ENCODE measurements around the gene YAE1.
"Not testable (repeated sequence)": the region's sequence is repeated elsewhere in the genome, so short reads cannot be mapped to it uniquely, and the experiment has no call there.

The YAE1 gene, protein sequence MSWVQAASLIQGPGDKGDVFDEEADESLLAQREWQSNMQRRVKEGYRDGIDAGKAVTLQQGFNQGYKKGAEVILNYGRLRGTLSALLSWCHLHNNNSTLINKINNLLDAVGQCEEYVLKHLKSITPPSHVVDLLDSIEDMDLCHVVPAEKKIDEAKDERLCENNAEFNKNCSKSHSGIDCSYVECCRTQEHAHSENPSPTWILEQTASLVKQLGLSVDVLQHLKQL

DNA sequence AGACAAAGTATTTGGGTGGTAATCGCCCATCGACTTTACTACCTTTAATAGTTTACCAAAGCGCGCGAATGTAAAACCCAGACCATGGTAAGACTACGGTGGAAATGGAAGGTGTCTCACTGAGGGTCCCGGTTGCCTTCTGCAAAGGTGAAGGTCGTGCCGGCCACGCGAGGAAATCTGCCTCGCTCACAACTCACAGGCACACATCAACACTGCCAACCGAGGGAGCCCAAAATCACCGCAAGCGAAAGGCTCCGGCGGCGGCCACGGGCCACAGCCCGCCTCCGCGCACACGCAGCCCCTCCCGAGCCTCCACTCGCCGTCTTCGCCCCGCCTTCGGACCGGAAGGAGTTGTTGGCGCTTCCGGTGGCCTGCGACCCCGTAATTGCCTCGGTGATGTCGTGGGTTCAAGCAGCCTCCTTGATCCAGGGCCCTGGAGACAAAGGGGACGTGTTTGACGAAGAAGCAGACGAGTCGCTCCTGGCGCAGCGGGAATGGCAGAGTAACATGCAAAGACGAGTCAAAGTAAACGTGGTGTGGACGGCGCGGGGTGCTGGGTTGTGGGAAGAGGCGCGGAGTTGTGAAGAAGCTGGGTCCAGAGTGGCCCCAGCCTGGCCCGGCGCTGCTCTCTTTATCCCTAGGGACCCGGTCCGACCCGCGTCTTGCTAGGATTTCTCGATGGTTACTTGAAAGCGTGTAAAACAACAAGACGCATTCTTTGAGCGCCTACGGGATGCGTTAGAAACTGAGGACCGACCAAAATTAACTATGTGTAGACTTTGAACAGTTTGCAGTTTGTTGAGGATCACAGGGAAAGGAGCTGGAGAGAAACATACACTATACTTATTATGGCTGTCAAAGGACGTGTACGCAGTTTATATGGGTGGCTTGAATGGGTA lies at the start of gene YAE1:
Gene YAE1 (plus strand): TSS at position 382 of the 899 bp plus-strand sequence. CDS start 15 bp downstream, at position 397.
- DNase-seq: peak; percentile 11 to 90 (median 76)

DNA sequence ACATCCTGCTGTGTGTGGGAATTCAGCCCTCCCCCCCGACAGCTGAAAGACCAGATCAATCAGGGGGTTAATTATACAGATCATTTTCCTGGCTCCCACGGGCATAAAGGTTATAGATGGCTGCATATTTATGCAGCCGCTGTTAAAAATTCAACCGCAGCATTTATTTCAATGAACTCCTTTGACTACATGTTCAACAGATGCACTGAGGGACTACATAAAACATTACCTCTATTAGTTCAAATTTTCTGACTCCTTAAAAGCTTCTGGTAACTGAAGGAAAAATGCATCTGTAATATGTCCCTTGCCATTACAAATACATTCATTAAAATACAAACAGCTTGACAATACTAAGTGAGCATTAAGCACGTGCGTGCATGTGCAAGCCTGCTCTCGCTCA lies 49.7 kb upstream of the YAE1 start:
- DNase-seq: no peak

DNA sequence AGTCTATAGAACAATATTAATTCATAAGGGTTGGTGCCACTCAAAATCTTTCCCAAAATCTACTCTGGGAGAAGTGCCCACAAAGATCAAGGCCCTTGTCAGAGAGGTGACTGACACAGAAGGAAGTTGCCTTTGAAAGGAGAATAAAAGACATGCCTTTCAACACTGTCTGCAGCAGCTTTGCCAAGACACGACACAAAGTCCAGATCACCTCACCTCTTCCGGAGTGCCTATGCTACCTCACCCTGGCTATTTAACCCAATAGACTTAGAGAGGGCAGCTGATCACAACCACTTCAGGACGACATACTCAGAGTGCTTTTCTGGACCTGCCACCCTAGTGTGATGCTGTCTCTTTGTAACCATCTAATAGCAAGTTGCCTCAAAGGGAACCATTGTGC lies 49.0 kb upstream of the YAE1 start:
- DNase-seq: no peak

DNA sequence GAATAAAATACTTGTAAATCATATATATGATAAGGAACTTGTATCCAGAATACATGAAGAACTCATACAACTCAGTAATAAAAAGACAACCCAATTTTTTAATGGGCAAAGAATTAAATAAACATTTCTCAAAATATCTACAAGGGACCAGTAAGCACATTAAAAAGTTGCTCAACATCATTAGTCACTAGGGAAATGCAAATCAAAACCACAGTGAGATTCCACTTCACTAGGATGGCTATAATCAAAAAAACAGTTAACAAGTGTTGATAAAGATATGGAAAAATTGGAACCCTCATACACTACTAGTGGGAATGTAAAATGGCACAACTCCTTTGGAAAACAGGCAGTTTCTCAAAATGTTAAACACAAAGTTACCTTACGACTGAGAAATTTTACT lies 40.3 kb upstream of the YAE1 start:
- no peak for DNase-seq

DNA sequence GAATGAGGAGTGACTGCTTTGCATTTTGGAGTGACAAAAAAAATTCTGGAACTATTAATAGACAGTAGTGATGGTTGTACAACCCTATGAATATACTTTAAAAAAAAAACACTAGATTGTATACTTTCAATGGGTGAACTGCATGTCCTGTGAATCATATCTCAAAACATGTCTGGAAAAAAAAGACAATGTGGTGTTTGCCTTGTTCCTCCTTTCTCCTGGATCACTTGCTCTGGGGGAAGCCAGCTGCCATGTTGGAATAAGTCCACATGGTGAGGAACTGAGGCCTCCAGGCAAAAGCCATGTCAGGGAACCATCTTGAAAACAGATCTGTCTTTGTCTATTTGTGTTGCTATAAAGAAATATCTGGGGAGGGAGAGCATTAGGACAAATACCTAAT lies 39.5 kb upstream of the YAE1 start:
- DNase-seq: no peak

DNA sequence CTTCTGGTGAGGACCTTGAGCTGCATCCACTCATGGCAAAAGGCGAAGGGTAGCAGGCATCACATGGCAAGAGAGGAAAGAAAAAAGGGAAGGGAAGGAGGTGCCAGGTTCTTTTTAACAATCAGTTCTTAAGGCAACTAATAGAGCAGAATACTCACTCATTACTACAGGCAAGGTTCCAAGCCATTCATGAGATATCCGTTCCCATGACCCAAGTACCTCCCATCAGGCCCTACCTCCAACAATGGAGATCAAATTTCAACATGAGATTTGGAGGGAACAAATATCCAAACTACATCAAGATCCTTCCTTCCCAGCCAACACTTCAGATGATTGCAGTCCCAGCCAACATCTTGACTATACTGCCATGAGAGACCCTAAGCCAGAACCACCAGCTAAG lies 38.9 kb upstream of the YAE1 start:
- no peak for DNase-seq

DNA sequence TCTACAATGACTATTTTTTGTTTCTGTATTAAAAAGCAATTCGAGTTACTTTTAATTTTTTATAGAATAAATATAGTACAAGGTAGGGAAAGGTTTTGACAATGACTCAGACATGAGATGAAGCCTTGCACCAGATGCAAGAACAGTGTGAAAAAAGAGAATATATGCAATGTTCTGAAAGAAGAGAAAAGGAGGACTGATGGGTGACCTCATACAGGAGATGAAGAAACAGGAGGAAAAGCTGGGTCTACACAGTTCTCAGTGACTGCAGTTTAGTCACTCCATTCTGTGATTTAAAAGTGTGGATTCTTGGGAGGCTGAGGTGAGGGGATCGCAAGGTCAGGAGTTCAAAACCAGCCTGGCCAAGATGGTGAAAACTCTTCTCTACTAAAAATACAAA lies 38.3 kb upstream of the YAE1 start:
- DNase-seq: no peak

DNA sequence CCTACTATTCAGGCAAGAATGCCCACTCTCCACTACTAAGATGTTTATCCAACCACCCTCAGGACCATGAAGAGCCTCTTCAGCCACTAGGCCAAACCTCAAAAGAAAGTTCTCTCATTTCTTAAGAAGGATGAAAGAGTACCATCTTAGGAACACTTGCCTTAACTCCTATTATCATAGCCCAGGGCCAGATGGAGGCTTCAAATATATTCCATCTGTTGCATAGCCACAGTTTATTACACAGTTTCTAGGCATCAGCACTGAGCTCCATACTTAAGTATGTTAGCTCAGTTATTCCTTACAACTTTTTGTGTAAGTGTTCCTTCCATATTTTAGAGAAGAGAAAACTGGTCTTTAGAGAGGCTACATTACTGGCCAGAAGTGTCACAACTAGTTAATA lies 37.4 kb upstream of the YAE1 start:
- DNase-seq: no peak

DNA sequence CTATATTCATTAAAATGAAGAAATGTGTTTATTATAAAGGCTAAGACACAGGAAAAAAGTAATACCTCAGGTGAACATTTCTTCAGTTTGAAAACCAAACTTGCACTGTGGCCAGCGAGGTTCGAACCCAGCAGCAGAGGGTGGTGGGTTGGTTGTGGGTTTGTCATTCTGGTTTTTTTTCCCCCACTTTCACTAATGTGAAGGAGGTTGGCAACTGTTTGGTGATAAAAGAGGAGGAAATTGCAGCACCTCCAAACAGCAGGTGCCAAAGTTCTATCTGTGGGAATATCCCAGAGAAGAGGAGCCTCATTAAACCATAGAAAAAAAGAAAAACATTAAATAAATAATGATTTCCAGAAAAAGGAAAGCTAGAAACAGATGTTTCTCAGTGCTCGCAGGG lies 36.6 kb upstream of the YAE1 start:
- DNase-seq: no peak

DNA sequence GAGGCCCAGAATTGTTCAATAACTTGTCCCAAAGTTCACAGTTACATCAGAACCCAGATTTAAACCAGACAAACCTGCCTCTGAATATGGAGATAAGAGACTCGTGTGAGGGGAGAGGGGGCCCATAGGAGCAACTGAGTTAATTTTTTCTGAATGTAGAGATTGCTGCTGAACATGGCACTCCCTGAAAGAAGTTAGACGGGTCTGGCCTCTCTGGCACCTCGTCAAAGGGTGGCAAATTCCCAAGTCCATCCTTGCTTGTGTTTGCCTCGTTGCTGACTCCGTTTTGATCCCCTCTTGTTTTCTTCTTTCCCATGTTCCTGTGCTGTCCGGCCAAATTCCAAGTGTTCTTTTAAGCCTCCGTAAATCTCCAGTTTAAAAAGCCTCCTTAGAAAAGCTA lies 35.2 kb upstream of the YAE1 start:
- no peak for DNase-seq

DNA sequence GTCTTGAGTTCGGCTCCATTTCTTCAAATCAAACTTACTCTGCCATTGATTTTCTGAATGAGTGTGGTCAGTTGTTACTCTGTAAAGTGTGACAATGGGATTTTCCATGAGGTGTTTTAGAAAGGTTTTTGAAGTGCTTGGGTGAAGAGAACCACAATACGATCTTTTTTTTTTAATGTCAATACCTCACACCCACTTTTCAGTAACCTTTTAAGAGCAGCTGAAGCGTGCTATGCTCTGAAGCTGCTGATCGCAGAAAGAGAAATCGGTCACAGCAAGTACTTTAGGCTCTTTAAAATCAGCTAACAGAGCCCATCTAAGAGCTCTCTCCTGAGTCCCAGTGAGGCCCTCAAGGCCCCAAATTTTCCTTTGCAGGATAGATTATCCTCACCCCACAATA lies 34.4 kb upstream of the YAE1 start:
- no peak for DNase-seq

DNA sequence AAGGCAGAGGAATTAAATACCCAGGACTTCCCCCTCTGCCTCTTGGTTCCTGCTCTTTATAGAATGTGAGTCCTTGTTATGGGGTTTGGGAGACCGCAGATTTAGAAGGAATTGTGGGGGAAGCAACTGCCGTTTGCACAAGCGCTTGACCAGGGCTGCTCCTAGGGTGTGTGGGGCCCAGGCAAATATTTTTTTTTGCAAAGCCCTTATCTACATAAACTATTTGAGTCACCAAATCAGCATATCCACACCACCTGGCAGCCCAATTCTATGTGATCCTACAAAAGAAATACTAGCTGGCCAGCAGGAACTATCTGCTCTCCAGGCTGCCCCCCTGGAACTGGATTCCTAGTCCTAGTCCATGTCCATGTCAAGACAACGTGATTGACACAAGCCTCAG lies 33.4 kb upstream of the YAE1 start:
- no peak for DNase-seq

DNA sequence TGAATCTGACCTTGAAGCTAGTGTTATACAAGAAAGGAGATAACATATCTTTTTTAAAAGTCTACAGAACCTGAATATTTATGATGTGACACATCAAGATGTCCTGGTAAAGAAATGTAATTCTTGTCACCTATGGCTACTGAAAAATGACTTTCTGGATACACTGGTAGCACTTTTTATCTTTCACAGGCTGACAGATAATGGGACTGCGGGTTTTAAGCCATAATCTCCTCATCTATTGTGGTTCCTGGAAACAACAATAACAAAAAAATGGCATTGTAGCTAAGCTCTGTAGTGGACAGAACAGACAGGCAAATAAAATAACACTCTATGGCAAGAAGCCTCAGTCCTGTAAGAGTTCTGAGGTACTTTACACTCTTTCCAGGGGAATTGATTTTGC lies 31.6 kb upstream of the YAE1 start:
- no peak for DNase-seq

DNA sequence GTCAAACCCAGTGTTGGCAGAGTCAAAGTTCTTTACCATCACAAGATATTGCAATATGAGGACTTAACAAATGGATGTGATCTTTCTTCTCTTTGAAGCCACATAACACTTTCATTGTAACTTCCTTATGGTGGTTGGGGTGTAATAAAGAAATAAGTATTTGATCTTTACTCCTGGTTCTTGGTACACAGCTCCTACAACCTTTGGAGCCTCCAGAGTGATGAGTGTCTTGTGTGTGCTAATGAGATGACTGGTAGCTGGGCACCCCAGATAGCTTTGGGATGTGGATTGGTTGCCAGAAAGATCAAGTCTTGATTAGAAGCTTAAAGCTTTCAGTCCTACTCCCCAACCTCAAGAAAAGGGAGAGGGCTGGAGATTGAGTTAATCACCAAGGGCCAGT lies 31.1 kb upstream of the YAE1 start:
- DNase-seq: no peak

DNA sequence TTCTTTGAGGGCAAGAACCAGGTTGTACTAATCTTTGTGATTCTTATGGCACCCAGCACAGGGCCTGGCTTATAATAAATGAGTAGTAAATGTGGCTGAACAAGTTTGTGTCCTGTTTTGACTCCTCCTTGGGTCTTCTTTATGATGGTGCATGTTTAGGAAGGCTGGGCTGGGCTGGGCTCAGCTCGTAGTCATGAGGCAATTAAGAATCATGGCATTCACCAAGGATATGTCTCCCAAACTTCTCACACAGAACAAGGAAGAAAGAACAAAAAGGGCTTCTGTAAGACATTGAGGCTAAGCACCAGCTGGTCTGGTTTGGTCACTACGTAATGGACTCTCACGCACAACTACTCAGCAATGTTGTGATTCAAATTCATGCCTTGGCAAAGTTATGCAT lies 30.5 kb upstream of the YAE1 start:
- no peak for DNase-seq

DNA sequence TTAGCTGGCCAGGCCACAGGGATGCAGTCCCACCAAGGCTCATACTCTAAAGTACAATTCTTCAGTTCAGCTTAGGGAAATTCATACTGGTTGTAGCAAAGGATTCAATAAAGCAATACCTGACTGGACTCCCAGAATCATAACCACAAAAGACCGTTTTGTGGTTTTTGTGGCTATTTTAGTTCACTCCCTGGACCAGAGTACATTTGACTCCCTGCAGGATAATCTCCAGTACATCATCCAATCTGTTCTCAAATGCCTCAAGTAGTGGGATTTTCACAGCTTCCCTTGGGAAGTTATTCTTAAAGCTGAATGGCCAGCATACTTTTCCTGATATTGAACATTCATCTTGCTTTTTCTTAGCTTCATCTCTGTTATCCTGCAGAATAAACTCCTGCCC lies 29.3 kb upstream of the YAE1 start:
- no peak for DNase-seq

DNA sequence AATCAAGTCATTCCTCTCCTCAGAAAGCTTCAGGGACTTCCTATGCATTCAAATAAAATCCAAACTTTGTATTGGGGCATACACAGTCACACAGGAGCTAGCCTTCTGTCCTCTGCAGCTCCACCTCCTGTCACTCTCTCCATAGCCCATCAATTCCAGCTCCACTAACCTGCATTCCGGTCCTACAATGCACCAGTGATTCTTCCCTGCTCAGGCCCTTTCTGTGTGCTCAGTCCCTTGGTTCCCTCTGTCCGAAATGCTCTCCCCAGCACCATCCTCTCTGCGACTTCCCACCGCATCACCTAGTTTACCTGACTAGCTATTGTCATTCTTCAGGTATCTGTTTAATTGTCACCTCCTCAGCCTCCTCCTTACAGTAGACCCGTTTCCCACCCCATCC lies 26.4 kb upstream of the YAE1 start:
- DNase-seq: no peak

DNA sequence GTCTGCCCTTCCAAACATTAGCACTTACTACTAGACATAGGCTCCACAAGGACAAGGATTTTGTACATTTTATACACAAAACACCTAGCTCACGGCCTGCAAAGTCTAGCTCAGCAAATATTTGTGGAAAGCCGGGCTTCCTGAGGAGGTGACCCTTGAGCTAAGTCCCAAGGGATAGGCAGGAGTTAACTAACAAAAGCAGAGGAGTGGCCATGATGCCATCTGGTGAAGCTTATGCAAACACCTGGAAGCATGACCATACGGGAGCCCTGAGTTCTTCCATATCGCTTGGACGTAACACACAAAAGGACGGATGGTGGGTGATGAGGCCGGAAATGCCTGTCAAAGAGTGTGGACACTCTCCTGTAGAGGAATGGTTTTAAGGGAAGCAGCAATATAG lies 25.9 kb upstream of the YAE1 start:
- no peak for DNase-seq

DNA sequence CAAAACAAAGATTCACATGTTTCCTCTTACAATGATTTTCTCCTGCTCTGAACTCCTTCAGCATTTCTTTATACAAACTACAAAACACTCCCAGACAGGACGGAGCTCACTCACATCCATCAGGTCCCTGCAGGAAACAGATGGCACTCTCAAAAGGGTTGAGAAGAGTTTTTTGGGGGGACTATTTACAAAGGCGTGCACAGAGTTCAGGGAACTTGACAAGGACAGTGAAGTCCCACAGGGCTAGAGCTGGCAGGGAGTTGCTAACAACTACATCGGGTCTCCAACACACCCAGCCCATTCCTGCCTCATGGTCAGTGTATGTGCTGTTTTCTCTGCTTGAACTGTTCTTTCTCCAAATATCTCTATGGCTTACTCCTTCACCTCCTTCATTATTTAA lies 24.7 kb upstream of the YAE1 start:
- no peak for DNase-seq

DNA sequence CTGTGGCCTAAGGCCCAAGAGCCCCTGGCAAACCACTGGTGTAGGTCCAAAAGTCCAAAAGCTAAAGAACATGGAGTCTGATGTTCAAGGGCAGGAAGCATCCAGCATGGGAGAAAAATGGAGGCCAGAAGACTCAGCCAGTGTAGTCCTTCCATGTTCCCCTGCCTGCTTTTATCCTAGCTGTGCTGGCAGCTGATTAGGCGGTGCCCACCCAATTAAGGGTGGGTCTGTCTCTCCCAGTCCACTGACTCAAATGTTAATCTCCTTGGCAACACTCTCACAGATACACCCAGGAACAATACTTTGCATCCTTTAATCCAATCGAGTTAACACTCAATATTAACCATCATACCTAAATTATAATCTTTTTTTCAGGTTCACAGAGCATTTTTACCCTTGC lies 21.4 kb upstream of the YAE1 start:
- not testable (repeated sequence) for DNase-seq

DNA sequence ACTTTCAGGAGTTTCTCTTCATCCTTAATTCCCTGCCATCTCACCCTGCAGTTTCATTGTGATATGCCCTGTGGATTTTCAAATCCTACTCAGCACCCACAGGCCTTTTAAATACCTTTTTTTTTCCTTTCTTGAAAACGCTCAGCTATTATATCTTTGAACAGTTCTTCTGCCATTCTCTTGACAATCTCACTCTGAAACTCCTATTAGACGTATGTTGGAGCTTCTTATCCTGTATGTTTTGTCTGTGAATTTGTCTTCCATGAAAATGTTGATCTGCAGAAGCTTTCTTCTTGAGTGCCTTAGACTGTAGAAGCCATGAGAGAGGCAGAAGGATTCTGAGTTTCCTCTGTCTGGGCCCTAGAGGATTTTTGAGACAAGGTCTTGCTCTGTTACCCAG lies 18.9 kb upstream of the YAE1 start:
- DNase-seq: no peak

DNA sequence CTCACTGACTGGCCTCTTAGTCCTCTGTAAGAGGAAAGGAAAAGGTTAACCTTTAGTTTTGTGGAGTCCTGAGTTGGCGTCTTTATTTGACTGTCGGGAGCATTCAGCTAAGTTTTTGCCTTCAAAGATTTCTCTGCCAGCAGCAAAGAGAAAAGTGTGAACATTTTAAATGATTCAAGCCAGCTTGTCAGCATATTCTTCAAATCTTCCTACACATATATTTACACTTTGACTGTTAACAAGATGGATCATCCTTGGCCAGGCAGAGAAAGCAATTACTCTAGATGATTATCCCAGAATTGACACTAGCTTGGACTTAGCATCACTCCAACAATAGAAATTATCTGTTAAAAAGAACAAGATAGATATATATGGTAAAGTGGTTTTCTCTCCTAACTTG lies 15.8 kb upstream of the YAE1 start:
- DNase-seq: no peak

DNA sequence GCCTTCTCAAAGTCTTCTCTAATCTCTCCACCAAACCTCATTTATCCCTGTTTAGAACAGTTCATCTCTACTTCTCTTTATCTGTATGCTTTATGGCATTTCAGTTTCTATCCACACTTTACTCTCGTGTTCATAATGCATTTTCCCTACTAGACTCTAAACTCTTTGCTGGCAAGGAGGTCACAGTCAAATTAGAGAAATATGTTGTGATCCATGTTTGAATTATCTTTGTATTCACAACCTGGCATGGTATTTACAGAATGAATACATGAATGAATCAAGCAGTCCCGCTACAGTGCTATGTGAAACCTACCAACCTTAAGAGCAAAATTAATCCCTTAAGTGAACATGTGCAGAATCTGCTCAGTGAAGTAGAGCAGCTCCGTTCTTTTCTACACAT lies 12.8 kb upstream of the YAE1 start:
- no peak for DNase-seq
